Mammary epithelial cell (primary cell): ENCODE results near the gene SCGB1D2.

ENCODE experiments used
- EZH2 ChIP-seq: IDR thresholded peaks from 2 replicates; pipeline ENCODE4 v1.6.1; 2012; ENCODE audit warnings: low read length, inconsistent platforms, borderline replicate concordance
- TF ChIP-seq, protein P1 (sequence below), 2 donors: IDR thresholded peaks in 1 of 2; conservative IDR thresholded peaks in 1 of 2; 2 replicates each; pipeline ENCODE4 v1.5.1; 2011 to 2012; ENCODE audit warnings: inconsistent platforms in 2 of 2, low read length in 2 of 2, mild to moderate bottlenecking in 2 of 2, control low read depth in 1 of 2, low read depth in 1 of 2; ENCODE audit not compliant: insufficient read depth in 1 of 2; ENCODE audit errors: extremely low read depth in 1 of 2

DNA sequence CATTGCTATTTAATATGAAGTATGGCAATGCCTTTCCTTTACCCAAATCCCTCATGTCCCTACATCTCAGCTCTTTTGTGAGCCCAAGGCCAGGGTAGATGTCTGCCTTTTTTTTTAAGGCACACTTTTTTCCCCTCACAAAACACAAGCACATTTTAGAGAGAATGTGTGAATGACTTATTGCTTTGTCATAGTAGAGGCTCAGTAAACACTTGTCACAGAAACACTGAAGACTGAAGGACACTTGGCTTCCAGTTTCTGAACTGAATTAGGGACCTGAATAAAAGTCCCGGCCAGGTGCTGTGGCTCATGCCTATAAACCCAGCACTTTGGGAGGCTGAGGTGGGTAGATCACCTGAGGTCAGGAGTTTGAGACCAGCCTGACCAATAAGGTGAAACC lies 25.0 kb downstream of the SCGB1D2 start:
- TF ChIP-seq, protein P1, sequence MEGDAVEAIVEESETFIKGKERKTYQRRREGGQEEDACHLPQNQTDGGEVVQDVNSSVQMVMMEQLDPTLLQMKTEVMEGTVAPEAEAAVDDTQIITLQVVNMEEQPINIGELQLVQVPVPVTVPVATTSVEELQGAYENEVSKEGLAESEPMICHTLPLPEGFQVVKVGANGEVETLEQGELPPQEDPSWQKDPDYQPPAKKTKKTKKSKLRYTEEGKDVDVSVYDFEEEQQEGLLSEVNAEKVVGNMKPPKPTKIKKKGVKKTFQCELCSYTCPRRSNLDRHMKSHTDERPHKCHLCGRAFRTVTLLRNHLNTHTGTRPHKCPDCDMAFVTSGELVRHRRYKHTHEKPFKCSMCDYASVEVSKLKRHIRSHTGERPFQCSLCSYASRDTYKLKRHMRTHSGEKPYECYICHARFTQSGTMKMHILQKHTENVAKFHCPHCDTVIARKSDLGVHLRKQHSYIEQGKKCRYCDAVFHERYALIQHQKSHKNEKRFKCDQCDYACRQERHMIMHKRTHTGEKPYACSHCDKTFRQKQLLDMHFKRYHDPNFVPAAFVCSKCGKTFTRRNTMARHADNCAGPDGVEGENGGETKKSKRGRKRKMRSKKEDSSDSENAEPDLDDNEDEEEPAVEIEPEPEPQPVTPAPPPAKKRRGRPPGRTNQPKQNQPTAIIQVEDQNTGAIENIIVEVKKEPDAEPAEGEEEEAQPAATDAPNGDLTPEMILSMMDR (conservative IDR thresholded peaks at IDR 0.05 in 1 of 2, IDR thresholded peaks at IDR 0.05 in 1 of 2; ENCODE audit: extremely low read depth in 1 of 2, insufficient read depth in 1 of 2, low read depth in 1 of 2, low read length in 2 of 2): no peak
- no peak for TF ChIP-seq EZH2
